PC-3 (cell line): ENCODE data around the gene GLI3. TPM values are rescaled to one million over a fixed set of nuclear protein-coding genes. Genes with fewer than 3 reads are reported as not detected.

Experiments
- ATAC-seq: fragments of 200-7000 bp; cut with Tn5 transposase; 2 replicates; pipeline ENCODE4 v1.9.1; 2020; ENCODE audit warnings: mild to moderate bottlenecking, moderate library complexity
- BruUV-seq: library from RNA; stranded (reverse); fragments of 400-500 nt; replicated peaks from 2 replicates; lab custom pipeline; 2021; lab: Mats Ljungman, UMichigan
- CTCF ChIA-PET: fragments of 300-600 bp; sonication (Branson Sonifier 250); formaldehyde crosslinking; loops from one replicate; lab custom pipeline; 2022; ENCODE audit warnings: antibody characterized with exemption; lab: Charles Lee
- POLR2A ChIA-PET: fragments of 300-600 bp; sonication (Branson Sonifier 250); formaldehyde crosslinking; loops from one replicate; lab custom pipeline; 2022; ENCODE audit warnings: antibody characterized with exemption; ENCODE audit not compliant: unreplicated experiment; lab: Charles Lee
- DNase-seq: peaks from one replicate; pipeline ENCODE4 v3.0.0-alpha.2; 2015
- H2AFZ ChIP-seq: fragments of 300-600 bp; sonication (generic); 2 replicates; pipeline ENCODE4 v1.6.0; 2016; ENCODE audit warnings: antibody characterized with exemption, low read length
- H3F3A ChIP-seq: fragments of 300-600 bp; sonication (generic); one replicate; pipeline ENCODE4 v1.6.0; 2017; ENCODE audit warnings: antibody characterized with exemption, low read length, control low read depth, mild to moderate bottlenecking; ENCODE audit not compliant: unreplicated experiment
- H3K27ac ChIP-seq: fragments of 300-600 bp; sonication (generic); 2 replicates; pipeline ENCODE4 v1.5.1; 2016; ENCODE audit warnings: mild to moderate bottlenecking, low read length
- H3K27me3 ChIP-seq: fragments of 300-600 bp; sonication (generic); 2 replicates; pipeline ENCODE4 v1.6.1; 2016; ENCODE audit warnings: low read length, mixed read lengths
- H3K36me3 ChIP-seq: fragments of 300-600 bp; sonication (generic); 2 replicates; pipeline ENCODE4 v1.6.1; 2016; ENCODE audit warnings: low read depth, mixed run types, low read length, mixed read lengths
- H3K4me1 ChIP-seq: fragments of 300-600 bp; sonication (generic); 2 replicates; pipeline ENCODE4 v1.5.1; 2016; ENCODE audit warnings: low read length; ENCODE audit not compliant: insufficient read depth
- H3K4me2 ChIP-seq: fragments of 300-600 bp; sonication (generic); 2 replicates; pipeline ENCODE4 v1.6.0; 2016; ENCODE audit warnings: low read length
- H3K4me3 ChIP-seq: fragments of 300-600 bp; sonication (generic); 2 replicates; pipeline ENCODE4 v1.5.1; 2016; ENCODE audit warnings: mild to moderate bottlenecking, low read length, mixed read lengths
- H3K79me2 ChIP-seq: fragments of 300-600 bp; sonication (generic); 2 replicates; pipeline ENCODE4 v1.6.1; 2017; ENCODE audit warnings: low read length, mixed read lengths
- H3K9ac ChIP-seq: fragments of 300-600 bp; sonication (generic); 2 replicates; pipeline ENCODE4 v1.6.0; 2016; ENCODE audit warnings: mild to moderate bottlenecking, low read length
- H3K9me2 ChIP-seq: fragments of 300-600 bp; sonication (generic); replicated peaks from 2 replicates; pipeline ENCODE4 v1.6.1; 2016; ENCODE audit warnings: mixed run types, low read length, mixed read lengths
- H3K9me3 ChIP-seq: fragments of 300-600 bp; sonication (generic); 2 replicates; pipeline ENCODE4 v1.6.1; 2016; ENCODE audit warnings: low read length, mixed read lengths
- H4K20me1 ChIP-seq: fragments of 300-600 bp; sonication (generic); 2 replicates; pipeline ENCODE4 v1.6.1; 2016; ENCODE audit warnings: low read length, mixed read lengths
- CTCF ChIP-seq: fragments of 300-600 bp; sonication (generic); conservative IDR thresholded peaks from 2 replicates; pipeline ENCODE4 v1.5.1; 2017; ENCODE audit warnings: antibody characterized with exemption, low read depth, mild to moderate bottlenecking, low read length
- EZH2 ChIP-seq: fragments of 300-600 bp; sonication (generic); IDR thresholded peaks from one replicate; pipeline ENCODE4 v1.6.1; 2017; ENCODE audit warnings: antibody characterized with exemption, mild to moderate bottlenecking, low read length; ENCODE audit not compliant: unreplicated experiment
- EZH2phosphoT487 ChIP-seq: fragments of 300-600 bp; sonication (generic); IDR thresholded peaks from 2 replicates; pipeline ENCODE4 v1.6.1; 2018; ENCODE audit warnings: mild to moderate bottlenecking, antibody characterized with exemption, low read length, borderline replicate concordance
- intact Hi-C: fragments of 100-400 bp; cut with micrococcal nuclease; formaldehyde crosslinking; loops from 2 replicates; pipeline ENCODE4 v1.9.0; 2023
- total RNA-seq: library from RNA; depleted of rRNA; stranded (reverse); fragments of >200 nt; gene quantifications from 2 replicates; pipeline ENCODE4 v1.2.3, GENCODE V29; 2014

The GLI3 gene
- total RNA-seq, 1 experiment from 2014 or later: 3.5 TPM

DNA sequence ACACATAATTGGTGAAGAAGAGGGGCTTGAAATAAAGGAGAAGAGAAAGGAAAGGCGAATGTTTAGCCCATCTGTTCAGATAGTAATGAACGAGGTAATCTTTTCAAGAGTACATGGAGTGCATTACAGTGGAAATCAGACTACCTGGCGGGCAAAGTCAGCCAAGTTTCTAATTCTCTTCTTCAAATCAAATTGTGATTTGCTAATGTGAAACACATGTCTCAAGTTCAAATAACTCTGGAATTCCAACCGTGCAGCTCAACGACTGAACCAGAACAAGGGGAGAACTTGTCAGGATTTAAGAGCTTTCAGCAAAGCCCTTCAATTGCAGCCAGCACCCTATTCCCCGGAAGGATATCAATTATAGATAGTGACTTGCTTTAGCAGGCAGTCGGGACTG is 216.9 kb downstream of the GLI3 start:
- Histone ChIP-seq H3K79me2 (no peaks in the 10 kb centered on the region), H3K27ac (no peak overlapping the region), H2AFZ (no peak overlapping the region), H3K4me2 (no peak overlapping the region), H3K9me3 (no peaks in the 10 kb centered on the region), H3K9ac (no peak overlapping the region), H3F3A (no peaks in the 10 kb centered on the region), H3K4me3 (no peak overlapping the region), H3K27me3 (no peaks in the 10 kb centered on the region), H4K20me1 (no peaks in the 10 kb centered on the region), H3K9me2 (no peaks in the 10 kb centered on the region), H3K4me1 (peaks cover 8% of the 10 kb centered on the region), H3K36me3 (peaks cover 3% of the 10 kb centered on the region; the same call in 1 of the 2 replicates)
- BruUV-seq: no TSS peak
- CTCF ChIA-PET: no interaction called here
- no peak for ATAC-seq
- TF ChIP-seq EZH2: no peak
- TF ChIP-seq CTCF: no peak
- TF ChIP-seq EZH2phosphoT487: no peak
- intact Hi-C loops: no loop called here
- POLR2A ChIA-PET: no interaction called here
- DNase-seq: no peak

- no peaks in the 10 kb centered on the region for H3K27me3 ChIP-seq
- no peak overlapping the region for H2AFZ ChIP-seq
- no peak for TF ChIP-seq EZH2phosphoT487
- TF ChIP-seq CTCF: no peak
- TF ChIP-seq EZH2: no peak
- no peak overlapping the region for H3K4me3 ChIP-seq
- ChIA-PET CTCF (no interaction called here), POLR2A (no interaction called here)
- no TSS peak for BruUV-seq
- no peaks in the 10 kb centered on the region for H3K9me3 ChIP-seq
- H3K36me3 ChIP-seq: no peaks in the 10 kb centered on the region; the same call in 1 of the 2 replicates
- intact Hi-C loops: loop anchor here (5.0 to 10.0 kb wide), 2 partner anchors 35 to 817 kb away; no protein-coding TSS in a partner anchor
- H3K9ac ChIP-seq: no peak overlapping the region
- H3K4me1 ChIP-seq: peaks cover 11% of the 10 kb centered on the region
- H3K79me2 ChIP-seq: no peaks in the 10 kb centered on the region
- DNase-seq (no peak), ATAC-seq (no peak)
- H3F3A ChIP-seq: no peaks in the 10 kb centered on the region
- no peaks in the 10 kb centered on the region for H3K9me2 ChIP-seq
- H4K20me1 ChIP-seq: no peaks in the 10 kb centered on the region
- H3K4me2 ChIP-seq: no peak overlapping the region
- H3K27ac ChIP-seq: no peak overlapping the region
These were observed 219.5 kb downstream of the GLI3 start for GRCh38 chr7:42017349-42017986.

- H3K4me1 ChIP-seq: peaks cover 11% of the 10 kb centered on the region
- H3K4me2 ChIP-seq: no peak overlapping the region
- ChIA-PET POLR2A (no interaction called here), CTCF (no interaction called here)
- no peak overlapping the region for H3K27ac ChIP-seq
- H3K4me3 ChIP-seq: no peak overlapping the region
- BruUV-seq: no TSS peak
- no peak for ATAC-seq
- no peak overlapping the region for H2AFZ ChIP-seq
- H3K27me3 ChIP-seq: no peaks in the 10 kb centered on the region
- H3K36me3 ChIP-seq: no peaks in the 10 kb centered on the region; the same call in 1 of the 2 replicates
- H3K9ac ChIP-seq: no peak overlapping the region
- no peaks in the 10 kb centered on the region for H3K9me2 ChIP-seq
- DNase-seq: no peak
- intact Hi-C loops: loop anchor here (5.0 to 10.0 kb wide), 2 partner anchors 34 to 818 kb away; no protein-coding TSS in a partner anchor
- TF ChIP-seq CTCF (no peak), EZH2phosphoT487 (no peak), EZH2 (no peak)
- H3K9me3 ChIP-seq: no peaks in the 10 kb centered on the region
- no peaks in the 10 kb centered on the region for H3F3A ChIP-seq
- no peaks in the 10 kb centered on the region for H4K20me1 ChIP-seq
- no peaks in the 10 kb centered on the region for H3K79me2 ChIP-seq
These were observed 220.5 kb downstream of the GLI3 start for GRCh38 chr7:42016517-42016916.
